ENCODE data around the gene SHOC2. TPM values are rescaled to one million over a fixed set of nuclear protein-coding genes. Genes with fewer than 3 reads are reported as not detected.

The SHOC2 gene
- total and polyA plus RNA-seq, 2 of the 8 experiments (the other 6 are each of a cell fraction or from before 2014, with no cell fraction given): 7.6 to 28.2 TPM

- no peak overlapping the region for H3K9ac ChIP-seq (replicated peaks in 1 of 4; ENCODE audit: extremely low read depth in 1 of 4, low read depth in 3 of 4, low read length in 3 of 4)
- no peak overlapping the region for H3K14ac ChIP-seq (ENCODE audit: insufficient read length)
- H3K18ac ChIP-seq (ENCODE audit: extremely low read depth, low read length): no peak overlapping the region
- H3K4me2 ChIP-seq (ENCODE audit: insufficient read depth in 1 of 2, low read depth in 2 of 2, low read length in 2 of 2): no peak overlapping the region
- no peak overlapping the region for H2BK20ac ChIP-seq (ENCODE audit: low read length)
- POLR2A ChIA-PET (ENCODE audit: partially characterized antibody): no interaction called here
- H3K36me3 ChIP-seq (ENCODE audit: control insufficient read depth in 2 of 4, insufficient read depth in 4 of 4, low read length in 3 of 4): no peaks in the 10 kb centered on the region
- H4K5ac ChIP-seq (ENCODE audit: insufficient read length, low read depth, low read length): no peak overlapping the region
- H4K91ac ChIP-seq (replicated peaks; ENCODE audit: insufficient read length, low read length): no peak overlapping the region
- no peak overlapping the region for H3K4ac ChIP-seq (replicated peaks; ENCODE audit: insufficient read length, low read depth, low read length)
- H3K4me1 ChIP-seq (replicated peaks in 1 of 4; ENCODE audit: control insufficient read depth in 3 of 4, insufficient read depth in 4 of 4, low read length in 3 of 4): peaks cover 0 to 3% (median 0%) of the 10 kb centered on the region in 4 experiments; a peak in 1 of 7 replicates
- no peaks in the 10 kb centered on the region for H3K23me2 ChIP-seq (ENCODE audit: low read depth, low read length)
- no peak overlapping the region for H2AK5ac ChIP-seq (ENCODE audit: low read depth, low read length)
- no peak overlapping the region for H3K4me3 ChIP-seq (ENCODE audit: extremely low read depth in 1 of 4, insufficient read depth in 2 of 4, low read depth in 3 of 4, low read length in 4 of 4)
- H3K79me2 ChIP-seq (ENCODE audit: control insufficient read depth in 1 of 2, insufficient read depth in 2 of 2, low read length in 2 of 2): peaks cover 0 to 75% of the 10 kb centered on the region in 2 experiments; a peak in 2 of 4 replicates
- H3K27ac ChIP-seq (ENCODE audit: low read depth, low read length): no peak overlapping the region
- no peaks in the 10 kb centered on the region for H3K27me3 ChIP-seq (replicated peaks in 1 of 4; ENCODE audit: control insufficient read depth in 3 of 4, extremely low read depth in 1 of 4, insufficient read depth in 3 of 4, low read length in 3 of 4)
- H2BK15ac ChIP-seq (ENCODE audit: low read length): no peak overlapping the region
- no peak overlapping the region for H3K23ac ChIP-seq (ENCODE audit: insufficient read length)
- no peak for DNase-seq (ENCODE audit: low read depth in 1 of 2, low spot score in 2 of 2)
- H3K79me1 ChIP-seq (ENCODE audit: low read depth, low read length): no peaks in the 10 kb centered on the region
- no peaks in the 10 kb centered on the region for H3K9me3 ChIP-seq (ENCODE audit: insufficient read depth in 2 of 2, low read depth in 1 of 2, low read length in 1 of 2)
- WGBS, 2 experiments (ENCODE audit: extremely low coverage in 1 of 2, insufficient coverage in 1 of 2, insufficient read length in 1 of 2, insufficient replicate concordance in 2 of 2, low coverage in 1 of 2, low lambda C conversion rate in 2 of 2, missing lambda C conversion rate in 1 of 2): 88% methylated on average over 1 of the region's 1 CpG; no CpG with 5 or more reads in 1 of the 2 experiments
- H4K20me1 ChIP-seq (replicated peaks in 1 of 2; ENCODE audit: control insufficient read depth in 1 of 2, insufficient read depth in 2 of 2, low read length in 2 of 2): no peaks in the 10 kb centered on the region
- no peak overlapping the region for H2AFZ ChIP-seq (ENCODE audit: low read length)
- no peak for FAIRE-seq
- no peak overlapping the region for H2BK12ac ChIP-seq (ENCODE audit: low read depth, low read length)
- no peak overlapping the region for H4K8ac ChIP-seq (ENCODE audit: extremely low read depth, insufficient read depth, low read length)
- CTCF ChIA-PET (ENCODE audit: partially characterized antibody): no interaction called here
- H2BK5ac ChIP-seq (ENCODE audit: low read depth, low read length): no peak overlapping the region
- H3K56ac ChIP-seq (replicated peaks; ENCODE audit: insufficient read length, low read depth, low read length): no peak overlapping the region
- no peak overlapping the region for H2BK120ac ChIP-seq (replicated peaks; ENCODE audit: low read depth, low read length)
- no peak for TF ChIP-seq SAP30 (IDR thresholded peaks at IDR 0.05; ENCODE audit: insufficient read depth, insufficient replicate concordance, low read length)
- TF ChIP-seq YY1 (IDR thresholded peaks at IDR 0.05; ENCODE audit: low read depth, low read length): no peak
- no peak for TF ChIP-seq SIN3A (conservative IDR thresholded peaks at IDR 0.05 in 1 of 2, IDR thresholded peaks at IDR 0.05 in 1 of 2; ENCODE audit: low read depth in 1 of 2, low read length in 2 of 2)
- no peak for TF ChIP-seq KDM4A (IDR thresholded peaks at IDR 0.05; ENCODE audit: low read depth, low read length, severe bottlenecking)
- TF ChIP-seq KDM5A (IDR thresholded peaks at IDR 0.05; ENCODE audit: low read length): no peak
- TF ChIP-seq JUN (IDR thresholded peaks at IDR 0.05; ENCODE audit: low read depth, low read length): no peak
- no peak for TF ChIP-seq TBP (IDR thresholded peaks at IDR 0.05; ENCODE audit: low read depth, low read length)
- TF ChIP-seq EZH2 (IDR thresholded peaks at IDR 0.05; ENCODE audit: low read depth, low read length, severe bottlenecking): no peak
- TF ChIP-seq POLR2AphosphoS5 (IDR thresholded peaks at IDR 0.05; ENCODE audit: low read depth, low read length): no peak
- no peak for TF ChIP-seq MAFK (IDR thresholded peaks at IDR 0.05; ENCODE audit: low read depth, low read length)
- TF ChIP-seq SRF (IDR thresholded peaks at IDR 0.05; ENCODE audit: low read depth, low read length): no peak
- no peak for TF ChIP-seq CTBP2 (IDR thresholded peaks at IDR 0.05; ENCODE audit: borderline replicate concordance, insufficient read depth, insufficient read length, low read length)
- no peak for TF ChIP-seq EP300 (IDR thresholded peaks at IDR 0.05; ENCODE audit: borderline replicate concordance in 1 of 2, low read depth in 2 of 2, low read length in 2 of 2)
- no peak for TF ChIP-seq BRCA1 (IDR thresholded peaks at IDR 0.05; ENCODE audit: low read depth, low read length)
- no peak for TF ChIP-seq KDM1A (IDR thresholded peaks at IDR 0.05; ENCODE audit: borderline replicate concordance, low read length)
Observed at GRCh38 chr10:110966146-110966545, 46.7 kb downstream of the SHOC2 start.

All from H1 (cell line).